Kidney (tissue), 14 donors: ENCODE results near the gene FANCC. TPM values are rescaled to one million over a fixed set of nuclear protein-coding genes. Genes with fewer than 3 reads are reported as not detected.

Source experiments
- DNase-seq, 5 donors: peaks; one replicate each; pipeline ENCODE4 v3.0.0-alpha.2; 2013 to 2020
- FAIRE-seq: peaks from 2 replicates; lab custom pipeline; 2012; peaks lifted over from hg19 to GRCh38; lab: Jason Lieb, UNC
- H3K27ac ChIP-seq, 2 donors: one replicate each; pipeline ENCODE4 v1.7.0; 2013; ENCODE audit warnings: low read depth in 2 of 2, low read length in 2 of 2, inconsistent platforms in 1 of 2
- H3K27me3 ChIP-seq: one replicate; pipeline ENCODE4 v1.7.1; 2013; ENCODE audit warnings: low read length, inconsistent platforms; ENCODE audit not compliant: control insufficient read depth, insufficient read depth
- H3K36me3 ChIP-seq, 3 donors: one replicate each; pipeline versions ENCODE4 v1.7.0 to v1.7.1; 2013; ENCODE audit warnings: low read length in 3 of 3, control low read depth in 1 of 3, inconsistent platforms in 1 of 3; ENCODE audit not compliant: insufficient read depth in 3 of 3, control insufficient read depth in 2 of 3
- H3K4me1 ChIP-seq, 3 donors: one replicate each; pipeline versions ENCODE4 v1.7.0 to v1.7.1; 2013; ENCODE audit warnings: low read length in 3 of 3, inconsistent platforms in 1 of 3, low read depth in 1 of 3; ENCODE audit not compliant: control insufficient read depth in 2 of 3, insufficient read depth in 2 of 3
- H3K4me3 ChIP-seq, 3 donors: one replicate each; pipeline versions ENCODE4 v1.7.0 to v1.8.1; 2013; ENCODE audit warnings: low read length in 3 of 3, control low read depth in 1 of 3, inconsistent platforms in 1 of 3
- H3K9ac ChIP-seq, 3 donors: one replicate each; pipeline versions ENCODE4 v1.7.0 to v1.7.1; 2013; ENCODE audit warnings: low read length in 3 of 3, control low read depth in 1 of 3, inconsistent platforms in 1 of 3
- H3K9me3 ChIP-seq, 3 donors: one replicate each; pipeline versions ENCODE4 v1.7.0 to v1.7.1; 2013; ENCODE audit warnings: low read length in 3 of 3, control low read depth in 1 of 3, inconsistent platforms in 1 of 3; ENCODE audit not compliant: control insufficient read depth in 2 of 3, insufficient read depth in 1 of 3
- CTCF ChIP-seq: IDR thresholded peaks from 3 replicates; pipeline ENCODE4 v1.5.1; 2012; ENCODE audit warnings: mild to moderate bottlenecking, moderate library complexity, borderline replicate concordance; ENCODE audit not compliant: insufficient read depth; ENCODE audit errors: extremely low read depth
- intact Hi-C: fragments of 100-400 bp; cut with DNase I; formaldehyde crosslinking; loops from one replicate; pipeline ENCODE4 v1.11.1; 2022
- polyA plus RNA-seq: library from polyadenylated mRNA; stranded (reverse); fragments of 350-450 nt; fragmentation: Illumina TruSeq; extraction: RNeasy Lipid Tissue Mini Kit (QIAGEN cat#74804); gene quantifications from one replicate; pipeline ENCODE4 v1.2.3, GENCODE V29; 2014; ENCODE audit warnings: low read depth, low replicate concordance; ENCODE audit not compliant: insufficient read depth
- total RNA-seq: library from RNA; stranded (reverse); fragmentation: NEBNext Ultra II Directional; extraction: Animal tissue kit (Norgen Biotek cat#: 25700); gene quantifications from one replicate; pipeline ENCODE4 v1.2.1, GENCODE V29; 2021
- donor health status: control.
- donor health status: control.
- donor health status: control.
- donor health status: control.
- donor health status: control.
- donor health status: DM: yes; HTN: yes; CAD: no.
- donor health status: Normal renal cell carcinoma (clear cell type).

FANCC gene
- total and polyA plus RNA-seq, 2 donors from 2014 or later = 7.5 to 10.8 TPM

DNA sequence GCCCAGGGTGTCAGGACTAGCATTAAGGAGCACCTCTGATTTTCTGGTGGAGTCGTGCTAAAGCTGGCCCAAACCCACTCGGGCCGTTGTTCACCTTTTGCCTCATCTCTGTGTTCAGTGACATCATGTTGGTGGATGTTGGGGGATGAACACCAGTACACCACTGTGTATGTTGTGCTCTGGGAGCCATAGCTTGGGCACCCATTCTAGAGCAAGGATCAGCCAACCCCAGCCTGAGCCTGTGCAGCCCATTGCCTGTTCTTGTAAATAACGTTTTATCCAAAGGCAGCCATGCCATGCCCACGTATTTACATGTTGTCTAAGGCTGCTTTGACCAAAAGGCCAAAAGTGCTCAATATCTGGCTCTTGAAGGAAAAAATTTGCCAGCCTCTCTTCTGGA, 245.6 kb downstream of the FANCC start:
- Histone ChIP-seq H3K9ac (no peak overlapping the region), H3K36me3 (peaks cover 9 to 36% (median 10%) of the 10 kb centered on the region in 3 donors), H3K9me3 (no peaks in the 10 kb centered on the region), H3K27me3 (no peaks in the 10 kb centered on the region), H3K27ac (no peak overlapping the region), H3K4me1 (peaks cover 2 to 52% (median 42%) of the 10 kb centered on the region in 3 donors), H3K4me3 (no peak overlapping the region)
- DNase-seq (peak in 1 of 5 donors; percentile 0), FAIRE-seq (no peak)
- no peak for TF ChIP-seq CTCF
- intact Hi-C loops = no loop called here

- Histone ChIP-seq H3K4me1 (peaks cover 2 to 51% (median 45%) of the 10 kb centered on the region in 3 donors), H3K27ac (no peak overlapping the region), H3K4me3 (no peak overlapping the region), H3K27me3 (no peaks in the 10 kb centered on the region), H3K9me3 (no peaks in the 10 kb centered on the region), H3K9ac (no peak overlapping the region), H3K36me3 (peaks cover 9 to 41% (median 12%) of the 10 kb centered on the region in 3 donors)
- DNase-seq (peak in 1 of 5 donors; percentile 0), FAIRE-seq (no peak)
- intact Hi-C loops = no loop called here
- TF ChIP-seq CTCF = no peak
Measured at GRCh38 chr9:95071450-95071849, 246.1 kb downstream of the FANCC start.

- Histone ChIP-seq H3K9ac (no peak overlapping the region), H3K27ac (peak overlapping the region; percentile 37 to 65), H3K9me3 (no peaks in the 10 kb centered on the region), H3K27me3 (no peaks in the 10 kb centered on the region), H3K36me3 (peaks cover 9 to 43% (median 10%) of the 10 kb centered on the region in 3 donors), H3K4me1 (peaks cover 2 to 51% (median 49%) of the 10 kb centered on the region in 3 donors), H3K4me3 (no peak overlapping the region)
- intact Hi-C loops = no loop called here
- TF ChIP-seq CTCF = peak; percentile 0
- no peak for FAIRE-seq
- DNase-seq = peak in 3 of 5 donors; percentile 19 to 73 (median 42)
Measured at GRCh38 chr9:95070549-95071021, 246.9 kb downstream of the FANCC start.

- intact Hi-C loops = no loop called here
- H3K27me3 ChIP-seq = no peaks in the 10 kb centered on the region
- H3K9ac ChIP-seq = no peak overlapping the region
- no peak for TF ChIP-seq CTCF
- no peak for FAIRE-seq
- no peak for DNase-seq
- no peak overlapping the region for H3K27ac ChIP-seq
- H3K36me3 ChIP-seq = peaks cover 9 to 62% (median 12%) of the 10 kb centered on the region in 3 donors
- no peaks in the 10 kb centered on the region for H3K9me3 ChIP-seq
- H3K4me3 ChIP-seq = no peak overlapping the region
- H3K4me1 ChIP-seq = peaks cover 2 to 73% (median 63%) of the 10 kb centered on the region in 3 donors
Measured at GRCh38 chr9:95067897-95068296, 249.6 kb downstream of the FANCC start.
